ENCODE results near the gene KSR1.

KSR1 gene

DNA sequence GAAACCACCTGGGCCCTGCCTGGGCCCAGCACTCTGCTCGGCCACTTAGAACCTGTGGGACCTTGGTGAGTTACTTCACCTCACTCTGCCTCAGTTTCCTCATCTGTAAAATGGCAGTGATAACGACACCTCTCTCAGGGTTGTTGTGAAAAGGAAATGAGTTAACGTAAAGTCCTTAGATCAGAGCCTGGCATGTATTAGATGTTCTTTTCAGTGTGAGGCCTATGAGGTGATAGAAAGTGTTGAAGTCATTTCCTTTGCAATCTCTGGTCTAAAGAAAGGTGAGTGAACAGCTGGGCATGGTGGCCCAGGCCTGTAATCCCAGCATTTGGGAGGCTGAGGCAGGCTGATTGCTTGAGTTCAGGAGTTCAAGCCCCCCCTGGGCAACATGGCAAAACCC lies 123.1 kb downstream of the KSR1 start:
- TF ChIP-seq HDGF (IDR thresholded peaks at IDR 0.05; ENCODE audit: borderline replicate concordance) (no peak), FOXA1 (IDR thresholded peaks at IDR 0.05) (no peak), BHLHE40 (IDR thresholded peaks at IDR 0.05; ENCODE audit: borderline replicate concordance) (no peak), FOXM1 (IDR thresholded peaks at IDR 0.05; ENCODE audit: borderline replicate concordance) (no peak), ELF4 (IDR thresholded peaks at IDR 0.05) (no peak), ARNT (IDR thresholded peaks at IDR 0.05) (no peak), FOXK2 (IDR thresholded peaks at IDR 0.05) (no peak)
- ChIA-PET POLR2A (no interaction called here), CTCF (interaction anchor here (0.9 kb wide), 1 partner anchor 21 kb away, joined by 9 read pairs; no protein-coding TSS in a partner anchor)
- no peak for DNase-seq (ENCODE audit: extremely low spot score)

DNA sequence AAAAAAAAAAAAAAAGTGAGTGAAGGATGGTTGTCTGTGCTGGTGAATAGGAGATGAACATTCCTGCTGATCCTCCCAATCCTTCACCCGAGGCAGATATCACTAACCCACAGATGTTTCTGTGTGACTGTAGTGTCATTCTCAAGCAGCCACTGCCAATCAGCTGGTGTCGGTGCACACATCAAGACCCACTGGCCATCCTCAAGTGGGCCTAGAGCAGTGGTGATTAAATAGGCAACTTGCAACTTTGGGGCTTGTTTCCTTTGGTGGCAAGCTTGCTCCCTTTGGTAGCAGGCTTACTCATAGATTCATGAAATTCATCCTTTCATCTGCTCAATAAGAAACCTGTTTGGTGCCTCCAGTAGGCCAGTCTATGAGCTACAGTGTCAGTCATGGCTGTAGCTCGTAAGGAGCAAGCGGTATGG lies 123.7 kb downstream of the KSR1 start:
- no peak for DNase-seq (ENCODE audit: extremely low spot score)
- no peak for TF ChIP-seq CTBP1 (IDR thresholded peaks at IDR 0.05; ENCODE audit: borderline replicate concordance)
- TF ChIP-seq ZNF384 (IDR thresholded peaks at IDR 0.05) = no peak
- TF ChIP-seq BHLHE40 (IDR thresholded peaks at IDR 0.05; ENCODE audit: borderline replicate concordance) = no peak
- no peak for TF ChIP-seq FOXM1 (IDR thresholded peaks at IDR 0.05; ENCODE audit: borderline replicate concordance)
- TF ChIP-seq FOXA1 (IDR thresholded peaks at IDR 0.05) = no peak
- TF ChIP-seq, protein P1, sequence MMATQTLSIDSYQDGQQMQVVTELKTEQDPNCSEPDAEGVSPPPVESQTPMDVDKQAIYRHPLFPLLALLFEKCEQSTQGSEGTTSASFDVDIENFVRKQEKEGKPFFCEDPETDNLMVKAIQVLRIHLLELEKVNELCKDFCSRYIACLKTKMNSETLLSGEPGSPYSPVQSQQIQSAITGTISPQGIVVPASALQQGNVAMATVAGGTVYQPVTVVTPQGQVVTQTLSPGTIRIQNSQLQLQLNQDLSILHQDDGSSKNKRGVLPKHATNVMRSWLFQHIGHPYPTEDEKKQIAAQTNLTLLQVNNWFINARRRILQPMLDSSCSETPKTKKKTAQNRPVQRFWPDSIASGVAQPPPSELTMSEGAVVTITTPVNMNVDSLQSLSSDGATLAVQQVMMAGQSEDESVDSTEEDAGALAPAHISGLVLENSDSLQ (IDR thresholded peaks at IDR 0.05) = no peak
- TF ChIP-seq NFRKB (IDR thresholded peaks at IDR 0.05) = no peak
- no peak for TF ChIP-seq ARNT (IDR thresholded peaks at IDR 0.05)
- TF ChIP-seq TARDBP (IDR thresholded peaks at IDR 0.05) = no peak
- TF ChIP-seq FOXK2 (IDR thresholded peaks at IDR 0.05) = no peak
- no peak for TF ChIP-seq SP1 (IDR thresholded peaks at IDR 0.05)
- no peak for TF ChIP-seq SUZ12 (IDR thresholded peaks at IDR 0.05)
- CTCF ChIA-PET = interaction anchor here (1.5 kb wide), 1 partner anchor 21 kb away, joined by 3 read pairs; no protein-coding TSS in a partner anchor
- POLR2A ChIA-PET = no interaction called here

DNA sequence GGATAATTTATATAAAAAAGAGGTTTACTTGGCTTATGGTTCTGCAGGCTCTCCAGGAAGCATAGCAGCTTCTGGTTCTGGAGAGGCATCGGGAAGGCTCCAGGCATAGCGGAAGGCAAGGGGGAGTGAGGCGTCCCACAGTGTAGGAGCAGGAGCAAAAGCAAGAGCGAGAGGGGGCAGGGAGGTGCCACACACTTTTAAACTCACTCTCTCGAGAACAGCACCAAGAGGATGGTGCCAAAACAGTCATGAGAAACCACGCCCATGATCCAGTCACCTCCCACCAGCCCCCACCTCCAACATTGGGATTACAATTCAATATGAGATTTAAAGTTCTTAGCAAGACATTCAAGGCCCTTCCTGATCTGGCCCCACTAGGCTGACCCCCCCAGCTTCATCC lies 124.8 kb downstream of the KSR1 start:
- CTCF ChIA-PET = interaction anchor here (1.5 kb wide), 1 partner anchor 19 kb away, joined by 3 read pairs; no protein-coding TSS in a partner anchor
- DNase-seq (ENCODE audit: extremely low spot score) = no peak
- POLR2A ChIA-PET = interaction anchor here (0.9 kb wide), 1 partner anchor 226 kb away, joined by 3 read pairs; no protein-coding TSS in a partner anchor
- TF ChIP-seq FOXM1 (IDR thresholded peaks at IDR 0.05; ENCODE audit: borderline replicate concordance) (no peak), FOXK2 (IDR thresholded peaks at IDR 0.05) (no peak), NFRKB (IDR thresholded peaks at IDR 0.05) (no peak), SP1 (IDR thresholded peaks at IDR 0.05) (no peak), HDGF (IDR thresholded peaks at IDR 0.05; ENCODE audit: borderline replicate concordance) (no peak), ELF4 (IDR thresholded peaks at IDR 0.05) (no peak), L3MBTL2 (conservative IDR thresholded peaks at IDR 0.05) (no peak)

DNA sequence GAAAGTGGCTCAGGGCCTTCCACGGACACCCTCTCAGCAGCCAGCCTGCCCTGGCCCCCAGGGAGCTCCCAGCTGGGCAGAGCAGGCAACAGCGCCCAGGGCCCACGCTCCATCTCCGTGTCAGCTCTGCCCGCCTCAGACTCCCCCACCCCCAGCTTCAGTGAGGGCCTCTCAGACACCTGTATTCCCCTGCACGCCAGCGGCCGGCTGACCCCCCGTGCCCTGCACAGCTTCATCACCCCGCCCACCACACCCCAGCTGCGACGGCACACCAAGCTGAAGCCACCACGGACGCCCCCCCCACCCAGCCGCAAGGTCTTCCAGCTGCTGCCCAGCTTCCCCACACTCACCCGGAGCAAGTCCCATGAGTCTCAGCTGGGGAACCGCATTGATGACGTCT lies 126.4 kb downstream of the KSR1 start:
- CTCF ChIA-PET = no interaction called here
- no peak for DNase-seq (ENCODE audit: extremely low spot score)
- POLR2A ChIA-PET = no interaction called here
- TF ChIP-seq BHLHE40 (IDR thresholded peaks at IDR 0.05; ENCODE audit: borderline replicate concordance) = no peak
- no peak for TF ChIP-seq TARDBP (IDR thresholded peaks at IDR 0.05)
- TF ChIP-seq FOXM1 (IDR thresholded peaks at IDR 0.05; ENCODE audit: borderline replicate concordance) = no peak

DNA sequence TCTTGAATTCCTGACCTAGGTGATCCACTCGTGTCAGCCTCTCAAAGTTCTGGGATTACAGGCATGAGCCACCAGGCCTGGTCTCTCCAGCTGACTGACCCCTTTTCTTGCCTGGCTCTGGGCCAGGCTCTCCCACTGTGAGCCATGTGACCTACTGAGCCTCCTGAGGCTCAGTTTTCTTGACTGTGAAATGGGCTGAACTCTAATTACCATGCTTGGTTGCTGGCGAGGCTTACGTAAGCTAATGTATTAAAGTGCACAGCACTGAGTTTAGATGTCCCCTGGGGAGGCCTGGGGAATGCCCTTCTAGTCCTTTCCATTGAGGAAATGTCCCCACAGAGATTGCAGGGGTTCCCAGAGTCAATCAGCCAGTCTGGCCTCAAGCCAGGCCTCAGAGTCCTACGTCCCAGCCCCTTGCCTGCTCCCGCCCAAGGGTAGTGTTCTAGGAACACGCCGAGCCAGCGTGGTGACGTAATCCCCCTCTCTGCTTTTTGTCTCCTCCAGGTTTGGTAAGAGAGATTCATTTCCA lies 129.0 kb downstream of the KSR1 start:
- no peak for DNase-seq (ENCODE audit: extremely low spot score)
- POLR2A ChIA-PET = no interaction called here
- CTCF ChIA-PET = no interaction called here
- TF ChIP-seq ARNT (IDR thresholded peaks at IDR 0.05) (no peak), FOXM1 (IDR thresholded peaks at IDR 0.05; ENCODE audit: borderline replicate concordance) (no peak), L3MBTL2 (conservative IDR thresholded peaks at IDR 0.05) (no peak), ELF4 (IDR thresholded peaks at IDR 0.05) (no peak), FOXA1 (IDR thresholded peaks at IDR 0.05) (no peak), BHLHE40 (IDR thresholded peaks at IDR 0.05; ENCODE audit: borderline replicate concordance) (no peak), ZNF384 (IDR thresholded peaks at IDR 0.05) (no peak), HDGF (IDR thresholded peaks at IDR 0.05; ENCODE audit: borderline replicate concordance) (no peak), SUZ12 (IDR thresholded peaks at IDR 0.05) (no peak), LEF1 (IDR thresholded peaks at IDR 0.05; ENCODE audit: borderline replicate concordance) (no peak), TARDBP (IDR thresholded peaks at IDR 0.05) (no peak), CTBP1 (IDR thresholded peaks at IDR 0.05; ENCODE audit: borderline replicate concordance) (no peak), SP1 (IDR thresholded peaks at IDR 0.05) (no peak), NFRKB (IDR thresholded peaks at IDR 0.05) (no peak), FOXK2 (IDR thresholded peaks at IDR 0.05) (no peak)
- TF ChIP-seq, protein P1 (IDR thresholded peaks at IDR 0.05) = no peak

DNA sequence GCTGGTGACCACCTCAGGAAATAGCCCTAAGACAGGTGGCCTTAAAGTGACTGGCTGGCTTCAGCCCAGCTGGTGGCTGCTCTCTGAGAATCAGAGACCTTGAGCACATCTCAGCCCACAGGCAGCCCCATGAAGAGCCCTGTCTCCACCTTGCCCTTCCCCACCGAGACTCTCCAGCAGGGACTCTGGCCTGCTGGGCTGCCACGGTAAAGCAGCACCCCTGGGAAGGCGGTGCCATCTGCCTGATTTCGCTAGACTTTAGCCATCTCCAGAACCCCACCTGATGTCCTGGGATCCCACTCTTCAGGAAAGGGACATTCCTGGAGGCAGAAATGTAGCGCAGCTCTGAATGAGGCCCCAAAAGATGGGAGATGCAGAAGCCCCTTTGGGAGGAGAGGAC lies 129.5 kb downstream of the KSR1 start:
- ChIA-PET CTCF (no interaction called here), POLR2A (no interaction called here)
- no peak for TF ChIP-seq SUZ12 (IDR thresholded peaks at IDR 0.05)
- no peak for TF ChIP-seq FOXA1 (IDR thresholded peaks at IDR 0.05)
- no peak for TF ChIP-seq FOXK2 (IDR thresholded peaks at IDR 0.05)
- no peak for TF ChIP-seq ELF4 (IDR thresholded peaks at IDR 0.05)
- no peak for TF ChIP-seq LEF1 (IDR thresholded peaks at IDR 0.05; ENCODE audit: borderline replicate concordance)
- TF ChIP-seq ARNT (IDR thresholded peaks at IDR 0.05) = no peak
- TF ChIP-seq NFRKB (IDR thresholded peaks at IDR 0.05) = no peak
- TF ChIP-seq, protein P1 (IDR thresholded peaks at IDR 0.05) = no peak
- TF ChIP-seq ZNF384 (IDR thresholded peaks at IDR 0.05) = no peak
- no peak for TF ChIP-seq FOXM1 (IDR thresholded peaks at IDR 0.05; ENCODE audit: borderline replicate concordance)
- no peak for TF ChIP-seq TARDBP (IDR thresholded peaks at IDR 0.05)
- no peak for TF ChIP-seq BHLHE40 (IDR thresholded peaks at IDR 0.05; ENCODE audit: borderline replicate concordance)
- TF ChIP-seq SP1 (IDR thresholded peaks at IDR 0.05) = no peak
- no peak for TF ChIP-seq CTBP1 (IDR thresholded peaks at IDR 0.05; ENCODE audit: borderline replicate concordance)
- no peak for TF ChIP-seq HDGF (IDR thresholded peaks at IDR 0.05; ENCODE audit: borderline replicate concordance)
- no peak for TF ChIP-seq L3MBTL2 (conservative IDR thresholded peaks at IDR 0.05)
- no peak for DNase-seq (ENCODE audit: extremely low spot score)
